Measurements from ENCODE around the gene MMP10. TPM values are rescaled to one million over a fixed set of nuclear protein-coding genes. Genes with fewer than 3 reads are reported as not detected.

MMP10 gene
- total and polyA plus RNA-seq, 2 donors (not counting 3 experiments of a cell fraction or from before 2014, with no cell fraction given) = 4.3 to 15.0 TPM

DNA sequence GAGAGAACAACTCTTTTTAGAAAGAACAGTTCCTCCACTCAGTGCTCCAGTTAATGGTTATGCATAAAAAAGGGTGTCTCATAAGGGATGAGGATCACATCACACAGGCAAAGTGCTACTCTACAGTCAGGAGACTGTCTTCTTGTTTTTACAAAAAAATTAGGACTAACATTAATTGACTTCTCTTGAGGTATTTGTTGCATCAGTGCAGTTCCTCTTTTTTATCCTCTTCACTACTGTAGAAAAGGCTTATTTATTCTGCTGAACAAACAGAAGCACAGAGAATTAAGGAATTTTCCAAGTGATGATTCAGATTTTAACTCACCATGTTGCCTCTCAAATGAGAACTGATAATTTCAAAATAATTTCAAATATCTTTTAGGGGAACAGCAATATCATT, 57.6 kb downstream of the MMP10 start:
- ChIA-PET POLR2A (no interaction called here), CTCF (no interaction called here)
- H3K9me1 ChIP-seq (replicated peaks; ENCODE audit: control insufficient read depth, extremely low read depth, insufficient read depth, low read length) = no peaks in the 10 kb centered on the region
- no peak for FAIRE-seq
- no peaks in the 10 kb centered on the region for H3K36me3 ChIP-seq (ENCODE audit: control insufficient read depth in 2 of 2, extremely low read depth in 1 of 2, insufficient read depth in 2 of 2, low read length in 2 of 2)
- dilution Hi-C loops (cut with MboI; ENCODE audit: extremely low pct_ligation_motif_present, low sequenced_read_pairs) (no loop called here), intact Hi-C loops (cut with micrococcal nuclease) (no loop called here)
- BruUV-seq (replicated peaks) = no TSS peak
- H3K4me1 ChIP-seq (ENCODE audit: control insufficient read depth, extremely low read depth, insufficient read depth, low read length) = peaks cover 6% of the 10 kb centered on the region
- no peaks in the 10 kb centered on the region for H3K79me2 ChIP-seq (ENCODE audit: control insufficient read depth, insufficient read depth, low read length)
- no peak for TF ChIP-seq POLR2A (IDR thresholded peaks at IDR 0.05; ENCODE audit: low read depth, low read length)
- TF ChIP-seq, protein P1, sequence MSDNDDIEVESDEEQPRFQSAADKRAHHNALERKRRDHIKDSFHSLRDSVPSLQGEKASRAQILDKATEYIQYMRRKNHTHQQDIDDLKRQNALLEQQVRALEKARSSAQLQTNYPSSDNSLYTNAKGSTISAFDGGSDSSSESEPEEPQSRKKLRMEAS (IDR thresholded peaks at IDR 0.05; ENCODE audit: insufficient read depth, insufficient read length) = no peak
- TF ChIP-seq JUN (IDR thresholded peaks at IDR 0.05; ENCODE audit: borderline replicate concordance, insufficient read depth, insufficient read length, low read depth) = no peak
- no peak for TF ChIP-seq FOS (IDR thresholded peaks at IDR 0.05; ENCODE audit: borderline replicate concordance, insufficient read depth, low read length)
- TF ChIP-seq, protein P2, sequence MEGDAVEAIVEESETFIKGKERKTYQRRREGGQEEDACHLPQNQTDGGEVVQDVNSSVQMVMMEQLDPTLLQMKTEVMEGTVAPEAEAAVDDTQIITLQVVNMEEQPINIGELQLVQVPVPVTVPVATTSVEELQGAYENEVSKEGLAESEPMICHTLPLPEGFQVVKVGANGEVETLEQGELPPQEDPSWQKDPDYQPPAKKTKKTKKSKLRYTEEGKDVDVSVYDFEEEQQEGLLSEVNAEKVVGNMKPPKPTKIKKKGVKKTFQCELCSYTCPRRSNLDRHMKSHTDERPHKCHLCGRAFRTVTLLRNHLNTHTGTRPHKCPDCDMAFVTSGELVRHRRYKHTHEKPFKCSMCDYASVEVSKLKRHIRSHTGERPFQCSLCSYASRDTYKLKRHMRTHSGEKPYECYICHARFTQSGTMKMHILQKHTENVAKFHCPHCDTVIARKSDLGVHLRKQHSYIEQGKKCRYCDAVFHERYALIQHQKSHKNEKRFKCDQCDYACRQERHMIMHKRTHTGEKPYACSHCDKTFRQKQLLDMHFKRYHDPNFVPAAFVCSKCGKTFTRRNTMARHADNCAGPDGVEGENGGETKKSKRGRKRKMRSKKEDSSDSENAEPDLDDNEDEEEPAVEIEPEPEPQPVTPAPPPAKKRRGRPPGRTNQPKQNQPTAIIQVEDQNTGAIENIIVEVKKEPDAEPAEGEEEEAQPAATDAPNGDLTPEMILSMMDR (IDR thresholded peaks at IDR 0.05; ENCODE audit: extremely low read depth in 1 of 2, insufficient read depth in 1 of 2, low read depth in 1 of 2, low read length in 2 of 2) = no peak
- no peak for TF ChIP-seq MYC (IDR thresholded peaks at IDR 0.05; ENCODE audit: low read depth, low read length)
- no peak for TF ChIP-seq POLR2AphosphoS5 (IDR thresholded peaks at IDR 0.05; ENCODE audit: insufficient read depth, low read depth, low read length)
- no peak for TF ChIP-seq GATA2 (IDR thresholded peaks at IDR 0.05; ENCODE audit: insufficient read depth, insufficient read length, low read depth, low read length)
- TF ChIP-seq EZH2 (IDR thresholded peaks at IDR 0.05; ENCODE audit: borderline replicate concordance, low read depth, low read length, severe bottlenecking) = no peak
- no peak overlapping the region for H3K4me3 ChIP-seq (replicated peaks in 1 of 3; ENCODE audit: insufficient read depth in 1 of 3, low read depth in 1 of 3, low read length in 3 of 3)
- peaks cover 2 to 3% of the 10 kb centered on the region in 2 experiments for H3K27me3 ChIP-seq (ENCODE audit: control insufficient read depth in 2 of 2, insufficient read depth in 2 of 2, low read length in 2 of 2)
- no peak for DNase-seq (ENCODE audit: low read depth, low spot score)
- H4K20me1 ChIP-seq (replicated peaks; ENCODE audit: control insufficient read depth, extremely low read depth, insufficient read depth, low read length) = no peaks in the 10 kb centered on the region
- no peaks in the 10 kb centered on the region for H3K9me3 ChIP-seq (replicated peaks; ENCODE audit: control insufficient read depth, insufficient read depth, low read length)
- H3K27ac ChIP-seq (ENCODE audit: insufficient read depth, low read depth, low read length) = no peak overlapping the region
- H3K9ac ChIP-seq (replicated peaks; ENCODE audit: extremely low read depth, insufficient read depth, low read length) = no peak overlapping the region
- H2AFZ ChIP-seq (ENCODE audit: low read depth, low read length) = no peak overlapping the region
- no peak overlapping the region for H3K4me2 ChIP-seq (ENCODE audit: insufficient read depth, low read length)

Other genes starting within 250 kb of the MMP10 start
- 1.4 TPM in 1 of 2 replicates, not detected in the other for gene MMP7, start 249.9 kb downstream of the MMP10 start, total RNA-seq
- gene MMP7, start 249.9 kb downstream of the MMP10 start, polyA plus RNA-seq = 0.25 and 0.65 TPM in 2 replicates
- not detected in 2 replicates for gene MMP20, start 155.3 kb downstream of the MMP10 start, total RNA-seq
- not detected in 2 replicates for gene MMP20, start 155.3 kb downstream of the MMP10 start, polyA plus RNA-seq
- gene MMP27, start 74.9 kb downstream of the MMP10 start, total RNA-seq = not detected in 2 replicates
- gene MMP27, start 74.9 kb downstream of the MMP10 start, polyA plus RNA-seq = not detected in 2 replicates
- not detected in 2 replicates for gene MMP8, start 55.7 kb downstream of the MMP10 start, total RNA-seq
- gene MMP8, start 55.7 kb downstream of the MMP10 start, polyA plus RNA-seq = not detected in 2 replicates
- 1,684 and 1,694 TPM in 2 replicates for gene MMP1, start 17.5 kb upstream of the MMP10 start, total RNA-seq
- gene MMP1, start 17.5 kb upstream of the MMP10 start, polyA plus RNA-seq = 1.4 and 1.5 TPM in 2 replicates
- gene MMP3, start 63.0 kb upstream of the MMP10 start, total RNA-seq = not detected in 2 replicates
- gene MMP3, start 63.0 kb upstream of the MMP10 start, polyA plus RNA-seq = not detected in 2 replicates
- not detected in 2 replicates for gene MMP12, start 94.4 kb upstream of the MMP10 start, total RNA-seq
- gene MMP12, start 94.4 kb upstream of the MMP10 start, polyA plus RNA-seq = not detected in 2 replicates
- not detected in 2 replicates for gene MMP13, start 175.1 kb upstream of the MMP10 start, total RNA-seq
- not detected in 2 replicates for gene MMP13, start 175.1 kb upstream of the MMP10 start, polyA plus RNA-seq

Data from endothelial cell of umbilical vein (primary cell).